Adrenal gland (tissue), 12 donors: ENCODE measurements around the gene DAPK2. TPM values are rescaled to one million over a fixed set of nuclear protein-coding genes. Genes with fewer than 3 reads are reported as not detected.

Experiments used
- DNase-seq, 7 donors: peaks; one replicate each; pipeline ENCODE4 v3.0.0-alpha.2; 2019 to 2020
- H3K27ac ChIP-seq, 5 donors: fragments of 200-600 bp; sonication (generic) in 4 of 5; 1 replicate in 3 of 5; 2 replicates in 2 of 5; pipeline versions ENCODE4 v1.5.1 to v1.8.0; 2016 to 2020; ENCODE audit warnings: mild to moderate bottlenecking in 1 of 5
- H3K27me3 ChIP-seq: fragments of 200-600 bp; 2 replicates; pipeline ENCODE4 v1.8.0; 2021
- H3K36me3 ChIP-seq, 2 donors: fragments of 200-600 bp; replicated peaks in 1 of 2; 1 replicate in 1 of 2; 2 replicates in 1 of 2; pipeline versions ENCODE4 v1.5.1 to v1.8.0; 2018 to 2022
- H3K4me1 ChIP-seq, 2 donors: fragments of 200-600 bp; replicated peaks in 1 of 2; 1 replicate in 1 of 2; 2 replicates in 1 of 2; pipeline versions ENCODE4 v1.5.1 to v1.8.0; 2018 to 2021
- H3K4me3 ChIP-seq, 4 donors: fragments of 200-600 bp; sonication (generic) in 3 of 4; one replicate each; pipeline ENCODE4 v1.5.1; 2016 to 2018
- H3K9me3 ChIP-seq, 3 donors: fragments of 200-600 bp; sonication (generic) in 1 of 3; replicated peaks in 1 of 3; 1 replicate in 2 of 3; 2 replicates in 1 of 3; pipeline versions ENCODE4 v1.5.1 to v1.8.0; 2016 to 2021
- CTCF ChIP-seq, 6 experiments: fragments of 450-650 bp in 4 of 6; fragments of 200-600 bp in 2 of 6; sonication (generic) in 1 of 6; IDR thresholded peaks; 1 replicate in 5 of 6; 2 replicates in 1 of 6; pipeline versions ENCODE4 v1.5.1 to v1.8.0; 2016 to 2021; ENCODE audit warnings: antibody characterized with exemption in 6 of 6, mild to moderate bottlenecking in 2 of 6, moderate library complexity in 1 of 6
- POLR2A ChIP-seq, 2 donors: fragments of 450-650 bp; IDR thresholded peaks; one replicate each; pipeline ENCODE4 v1.6.1; 2017; ENCODE audit warnings: antibody characterized with exemption in 2 of 2, mild to moderate bottlenecking in 2 of 2, moderate library complexity in 1 of 2
- WGBS, 4 donors: extraction: QIAGEN DNeasy Blood & Tissue Kit in 2 of 4; methylation state at CpG; one replicate each; pipeline versions ENCODE4 v1.1.5 to v1.1.7; 2013 to 2017; 5-methylcytosine and 5-hydroxymethylcytosine counted together
- intact Hi-C, 2 donors: fragments of 100-400 bp; cut with DNase I; formaldehyde crosslinking; loops; one replicate each; pipeline versions ENCODE4 v1.14.1 to v1.15.0; 2022 to 2023
- polyA plus RNA-seq, 3 donors: library from polyadenylated mRNA; stranded (reverse); fragments of 200-250 nt in 2 of 3; fragments of 350-450 nt in 1 of 3; fragmentation: Illumina TruSeq in 1 of 3; extraction: RNeasy Lipid Tissue Mini Kit (QIAGEN cat#74804) in 1 of 3; gene quantifications; one replicate each; pipeline ENCODE4 v1.2.3, GENCODE V29; 2013 to 2014
- total RNA-seq, 9 donors: library from RNA; depleted of rRNA in 4 of 9; stranded (reverse); fragments of >200 nt in 4 of 9; fragments of 120-200 nt in 1 of 9; fragmentation: NEBNext Ultra II Directional in 1 of 9; extraction: Animal tissue kit (Norgen Biotek cat#: 25700) in 1 of 9; gene quantifications; one replicate each; pipeline versions ENCODE4 v1.1.0 to v1.2.4, GENCODE V29; 2013 to 2023
- donor health status: healthy with polysubstance abuse.
- donor health status: Bipolar disorder and iron deficiency.
- donor health status: DM: yes; HTN: yes; CAD: no.
- donor health status: DM: no; HTN: no; CAD: no.
- donor health status: DM: no; HTN: no; CAD: no.
- donor health status: DM: yes; HTN: yes; CAD: no.

DAPK2 gene
- total and polyA plus RNA-seq, 12 donors: 0.97 to 8.7 (median 6.1) TPM

- Histone ChIP-seq H3K27me3 (no peaks in the 10 kb centered on the region), H3K4me1 (peaks cover 14 to 23% of the 10 kb centered on the region in 2 donors), H3K9me3 (no peaks in the 10 kb centered on the region), H3K36me3 (no peaks in the 10 kb centered on the region), H3K4me3 (no peak overlapping the region), H3K27ac (peak overlapping the region in 4 of 5 donors; percentile 6 to 77 (median 52))
- TF ChIP-seq POLR2A (IDR thresholded peaks at IDR 0.05): no peak
- intact Hi-C loops: loop anchor here in 1 of 2 donors (10.0 kb wide), 1 partner anchor 135 kb away; the partner anchor contains the start of gene DAPK2
- 27 to 42% (median 34%) methylated on average over 9 to 10 of the region's 10 CpGs for WGBS, 4 donors
- DNase-seq: peak in 6 of 7 donors; percentile 42 to 65 (median 52)
Observed at GRCh38 chr15:63909819-63910437, 136.4 kb downstream of the DAPK2 start.

GRCh38 chr15:63908991-63909390, 137.3 kb downstream of the DAPK2 start:
- peak in 2 of 7 donors; percentile 19 to 62 for DNase-seq
- H3K36me3 ChIP-seq: no peaks in the 10 kb centered on the region
- TF ChIP-seq POLR2A (IDR thresholded peaks at IDR 0.05) (no peak), CTCF (IDR thresholded peaks at IDR 0.05) (no peak)
- intact Hi-C loops: no loop called here
- H3K4me3 ChIP-seq: no peak overlapping the region
- peaks cover 14 to 23% of the 10 kb centered on the region in 2 donors for H3K4me1 ChIP-seq
- 60 to 68% (median 67%) methylated on average over 2 of the region's 2 CpGs for WGBS, 4 donors
- H3K27ac ChIP-seq: peak overlapping the region in 2 of 5 donors; percentile 3 to 66
- H3K27me3 ChIP-seq: no peaks in the 10 kb centered on the region
- H3K9me3 ChIP-seq: no peaks in the 10 kb centered on the region

GRCh38 chr15:63908281-63908680, 138.0 kb downstream of the DAPK2 start:
- H3K4me3 ChIP-seq: no peak overlapping the region
- intact Hi-C loops: no loop called here
- WGBS, 4 donors: 95 to 100% (median 97%) methylated on average over 6 to 7 of the region's 7 CpGs

GRCh38 chr15:63907521-63907920, 138.8 kb downstream of the DAPK2 start:
- H3K4me3 ChIP-seq: no peak overlapping the region
- H3K9me3 ChIP-seq: no peaks in the 10 kb centered on the region
- intact Hi-C loops: no loop called here
- DNase-seq: no peak
- H3K27ac ChIP-seq: no peak overlapping the region
- no peak for TF ChIP-seq CTCF (IDR thresholded peaks at IDR 0.05)
- no peak for TF ChIP-seq POLR2A (IDR thresholded peaks at IDR 0.05)
- peaks cover 19 to 26% of the 10 kb centered on the region in 2 donors for H3K4me1 ChIP-seq
- no peaks in the 10 kb centered on the region for H3K36me3 ChIP-seq
- H3K27me3 ChIP-seq: no peaks in the 10 kb centered on the region
- 90 to 96% (median 91%) methylated on average over 8 of the region's 8 CpGs for WGBS, 4 donors

More at GRCh38 chr15:63908281-63908680, 138.0 kb downstream of the DAPK2 start:
- DNase-seq: no peak
- Histone ChIP-seq H3K27ac (peak overlapping the region in 1 of 5 donors; percentile 66), H3K27me3 (no peaks in the 10 kb centered on the region), H3K4me1 (peaks cover 14 to 23% of the 10 kb centered on the region in 2 donors), H3K9me3 (no peaks in the 10 kb centered on the region), H3K36me3 (no peaks in the 10 kb centered on the region)
- no peak for TF ChIP-seq CTCF (IDR thresholded peaks at IDR 0.05)
- TF ChIP-seq POLR2A (IDR thresholded peaks at IDR 0.05): no peak

DNA sequence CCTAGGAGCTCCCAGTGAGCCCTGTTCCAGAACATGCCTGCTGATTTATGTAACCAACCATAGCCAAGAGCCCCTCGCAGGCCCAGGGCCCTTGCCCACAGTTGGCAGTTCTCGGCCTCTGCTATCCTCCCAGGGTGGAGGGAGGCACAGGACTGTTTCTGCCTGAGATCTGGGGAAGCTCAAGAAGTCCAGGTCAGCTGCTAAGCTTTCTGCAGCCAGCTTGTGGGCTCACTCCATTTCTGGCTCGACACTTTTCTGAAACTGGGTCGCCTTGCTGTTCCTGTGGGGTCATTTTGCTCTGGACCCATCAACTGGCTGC, 140.1 kb downstream of the DAPK2 start:
- peak overlapping the region in 2 of 5 donors; percentile 52 to 60 for H3K27ac ChIP-seq
- 64 to 91% (median 84%) methylated on average over 3 to 4 of the region's 4 CpGs for WGBS, 4 donors
- no peaks in the 10 kb centered on the region for H3K27me3 ChIP-seq
- H3K9me3 ChIP-seq: no peaks in the 10 kb centered on the region
- no peak overlapping the region for H3K4me3 ChIP-seq
- peak in 1 of 7 donors; percentile 17 for DNase-seq
- TF ChIP-seq POLR2A (IDR thresholded peaks at IDR 0.05) (no peak), CTCF (IDR thresholded peaks at IDR 0.05) (no peak)
- no peaks in the 10 kb centered on the region for H3K36me3 ChIP-seq
- intact Hi-C loops: no loop called here
- peaks cover 25 to 33% of the 10 kb centered on the region in 2 donors for H3K4me1 ChIP-seq
